Measurements from ENCODE around the gene CNTLN. TPM values are rescaled to one million over a fixed set of nuclear protein-coding genes. Genes with fewer than 3 reads are reported as not detected.

Gene CNTLN
- total RNA-seq, 4 donors from 2014 or later: 1.6 to 7.0 (median 2.4) TPM

DNA sequence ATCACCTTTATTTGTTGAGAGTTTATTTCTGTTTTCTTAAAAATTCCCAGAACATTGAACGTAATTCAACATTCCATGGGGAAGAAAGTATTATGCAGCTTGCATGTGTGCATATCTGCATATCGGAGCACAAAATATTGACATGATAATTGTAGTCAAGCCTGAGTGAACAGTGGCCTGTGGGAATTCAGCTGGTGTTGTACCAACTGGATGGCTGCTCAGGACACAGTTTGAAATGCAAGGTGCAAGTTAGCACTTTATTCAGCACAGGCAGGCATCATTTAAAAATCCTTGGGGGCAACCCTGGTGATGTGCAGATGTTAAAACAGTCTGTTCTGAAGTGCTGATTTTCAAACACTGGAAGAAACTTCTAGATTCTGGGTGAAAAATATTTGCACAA is 82.4 kb downstream of the CNTLN start:
- no peak for DNase-seq
- Histone ChIP-seq H3K27me3 (no peaks in the 10 kb centered on the region), H3K9me3 (no peaks in the 10 kb centered on the region), H3K4me1 (peaks cover 0 to 5% (median 0%) of the 10 kb centered on the region in 4 donors), H3K4me3 (no peak overlapping the region), H3K27ac (no peak overlapping the region), H3K36me3 (no peaks in the 10 kb centered on the region)
- TF ChIP-seq POLR2A (IDR thresholded peaks at IDR 0.05) (no peak), POLR2AphosphoS5 (IDR thresholded peaks at IDR 0.05) (no peak), EP300 (IDR thresholded peaks at IDR 0.05; ENCODE audit: low read depth) (no peak)
- TF ChIP-seq, protein P1, sequence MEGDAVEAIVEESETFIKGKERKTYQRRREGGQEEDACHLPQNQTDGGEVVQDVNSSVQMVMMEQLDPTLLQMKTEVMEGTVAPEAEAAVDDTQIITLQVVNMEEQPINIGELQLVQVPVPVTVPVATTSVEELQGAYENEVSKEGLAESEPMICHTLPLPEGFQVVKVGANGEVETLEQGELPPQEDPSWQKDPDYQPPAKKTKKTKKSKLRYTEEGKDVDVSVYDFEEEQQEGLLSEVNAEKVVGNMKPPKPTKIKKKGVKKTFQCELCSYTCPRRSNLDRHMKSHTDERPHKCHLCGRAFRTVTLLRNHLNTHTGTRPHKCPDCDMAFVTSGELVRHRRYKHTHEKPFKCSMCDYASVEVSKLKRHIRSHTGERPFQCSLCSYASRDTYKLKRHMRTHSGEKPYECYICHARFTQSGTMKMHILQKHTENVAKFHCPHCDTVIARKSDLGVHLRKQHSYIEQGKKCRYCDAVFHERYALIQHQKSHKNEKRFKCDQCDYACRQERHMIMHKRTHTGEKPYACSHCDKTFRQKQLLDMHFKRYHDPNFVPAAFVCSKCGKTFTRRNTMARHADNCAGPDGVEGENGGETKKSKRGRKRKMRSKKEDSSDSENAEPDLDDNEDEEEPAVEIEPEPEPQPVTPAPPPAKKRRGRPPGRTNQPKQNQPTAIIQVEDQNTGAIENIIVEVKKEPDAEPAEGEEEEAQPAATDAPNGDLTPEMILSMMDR (IDR thresholded peaks at IDR 0.05): no peak
- intact Hi-C loops (cut with DNase I; ENCODE audit: low total_unique reads): no loop called here
- WGBS, 2 donors (ENCODE audit: low coverage in 1 of 2): 89 to 96% methylated on average over 2 of the region's 2 CpGs
- in situ Hi-C loops (cut with MboI; ENCODE audit: low pct_ligation_motif_present in 1 of 4, low pct_unique_long_range_greater_than_20kb in 1 of 4, low sequenced_read_pairs in 3 of 4): no loop called here

GRCh38 chr9:17219261-17219660 is 84.4 kb downstream of the CNTLN start:
- TF ChIP-seq POLR2A (IDR thresholded peaks at IDR 0.05) (no peak), POLR2AphosphoS5 (IDR thresholded peaks at IDR 0.05) (no peak), EP300 (IDR thresholded peaks at IDR 0.05; ENCODE audit: low read depth) (no peak)
- TF ChIP-seq, protein P1 (IDR thresholded peaks at IDR 0.05): peak in 1 of 5 experiments; percentile 16
- intact Hi-C loops (cut with DNase I; ENCODE audit: low total_unique reads) (no loop called here), in situ Hi-C loops (cut with MboI; ENCODE audit: low pct_ligation_motif_present in 1 of 4, low pct_unique_long_range_greater_than_20kb in 1 of 4, low sequenced_read_pairs in 3 of 4) (no loop called here)
- no peaks in the 10 kb centered on the region for H3K9me3 ChIP-seq
- no peaks in the 10 kb centered on the region for H3K36me3 ChIP-seq
- H3K27me3 ChIP-seq: no peaks in the 10 kb centered on the region
- no peak for DNase-seq
- H3K27ac ChIP-seq: no peak overlapping the region
- no peak overlapping the region for H3K4me3 ChIP-seq
- H3K4me1 ChIP-seq: peaks cover 0 to 5% (median 0%) of the 10 kb centered on the region in 4 donors

DNA sequence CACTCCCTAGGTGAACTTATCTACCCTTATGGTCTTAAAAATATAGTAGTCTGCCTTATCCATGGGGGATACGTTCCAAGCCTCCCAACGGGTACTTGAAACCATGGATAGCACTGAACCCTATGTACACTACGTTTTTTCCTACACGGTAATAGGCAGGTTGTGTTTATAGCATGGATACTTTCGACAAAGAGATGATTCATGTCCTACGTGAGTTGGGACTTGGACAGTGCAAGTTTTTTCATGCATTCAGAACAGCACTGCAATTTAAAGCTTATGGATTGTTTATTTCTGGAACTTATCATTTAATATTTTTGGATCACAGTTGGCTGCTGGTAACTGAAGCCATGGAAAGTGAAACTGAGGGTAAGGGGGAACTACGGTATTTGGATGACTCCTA is 88.1 kb downstream of the CNTLN start:
- Histone ChIP-seq H3K27me3 (no peaks in the 10 kb centered on the region), H3K36me3 (no peaks in the 10 kb centered on the region), H3K4me1 (no peaks in the 10 kb centered on the region), H3K9me3 (no peaks in the 10 kb centered on the region), H3K4me3 (no peak overlapping the region), H3K27ac (no peak overlapping the region)
- WGBS, 2 donors (ENCODE audit: low coverage in 1 of 2): 76 to 85% methylated on average over 6 to 7 of the region's 7 CpGs
- TF ChIP-seq EP300 (IDR thresholded peaks at IDR 0.05; ENCODE audit: low read depth) (no peak), POLR2AphosphoS5 (IDR thresholded peaks at IDR 0.05) (no peak), POLR2A (IDR thresholded peaks at IDR 0.05) (no peak)
- TF ChIP-seq, protein P1 (IDR thresholded peaks at IDR 0.05): no peak
- no peak for DNase-seq
- intact Hi-C loops (cut with DNase I; ENCODE audit: low total_unique reads) (no loop called here), in situ Hi-C loops (cut with MboI; ENCODE audit: low pct_ligation_motif_present in 1 of 4, low pct_unique_long_range_greater_than_20kb in 1 of 4, low sequenced_read_pairs in 3 of 4) (no loop called here)

GRCh38 chr9:17225407-17225806 is 90.6 kb downstream of the CNTLN start:
- TF ChIP-seq, protein P1 (IDR thresholded peaks at IDR 0.05): no peak
- TF ChIP-seq POLR2A (IDR thresholded peaks at IDR 0.05) (no peak), EP300 (IDR thresholded peaks at IDR 0.05; ENCODE audit: low read depth) (no peak), POLR2AphosphoS5 (IDR thresholded peaks at IDR 0.05) (no peak)
- intact Hi-C loops (cut with DNase I; ENCODE audit: low total_unique reads) (no loop called here), in situ Hi-C loops (cut with MboI; ENCODE audit: low pct_ligation_motif_present in 1 of 4, low pct_unique_long_range_greater_than_20kb in 1 of 4, low sequenced_read_pairs in 3 of 4) (no loop called here)
- WGBS, 2 donors (ENCODE audit: low coverage in 1 of 2): 93 to 95% methylated on average over 1 of the region's 1 CpG
- H3K27ac ChIP-seq: no peak overlapping the region
- no peak for DNase-seq
- no peaks in the 10 kb centered on the region for H3K9me3 ChIP-seq
- H3K4me3 ChIP-seq: no peak overlapping the region
- no peaks in the 10 kb centered on the region for H3K4me1 ChIP-seq
- no peaks in the 10 kb centered on the region for H3K27me3 ChIP-seq
- no peaks in the 10 kb centered on the region for H3K36me3 ChIP-seq

Data from transverse colon (tissue), 4 donors.